Thyroid gland (tissue), 4 donors: ENCODE measurements around the gene PRKCA. TPM values are rescaled to one million over a fixed set of nuclear protein-coding genes. Genes with fewer than 3 reads are reported as not detected.

ENCODE experiments used
- DNase-seq, 2 donors: peaks; one replicate each; pipeline ENCODE4 v3.0.0-alpha.2; 2019
- H3K27ac ChIP-seq, 3 donors: fragments of 200-600 bp; sonication (generic); 1 replicate in 2 of 3; 2 replicates in 1 of 3; pipeline ENCODE4 v1.5.1; 2016 to 2019; ENCODE audit warnings: mild to moderate bottlenecking in 1 of 3, moderate library complexity in 1 of 3
- H3K27me3 ChIP-seq: fragments of 200-600 bp; sonication (generic); one replicate; pipeline ENCODE4 v1.5.1; 2019
- H3K36me3 ChIP-seq, 2 donors: fragments of 200-600 bp; sonication (generic); one replicate each; pipeline ENCODE4 v1.5.1; 2016 to 2019
- H3K4me1 ChIP-seq, 2 donors: fragments of 200-600 bp; sonication (generic); one replicate each; pipeline ENCODE4 v1.5.1; 2017 to 2019
- H3K4me3 ChIP-seq, 3 donors: fragments of 200-600 bp; sonication (generic); replicated peaks in 1 of 3; 1 replicate in 2 of 3; 2 replicates in 1 of 3; pipeline ENCODE4 v1.5.1; 2016; ENCODE audit warnings: mild to moderate bottlenecking in 1 of 3
- H3K9me3 ChIP-seq: fragments of 200-600 bp; sonication (generic); one replicate; pipeline ENCODE4 v1.5.1; 2017
- POLR2A ChIP-seq, 2 donors: fragments of 450-650 bp; IDR thresholded peaks; one replicate each; pipeline ENCODE4 v1.6.1; 2017; ENCODE audit warnings: antibody characterized with exemption in 2 of 2, mild to moderate bottlenecking in 2 of 2, moderate library complexity in 1 of 2
- WGBS, 2 donors: methylation state at CpG; one replicate each; pipeline ENCODE4 v1.1.5; 2017; 5-methylcytosine and 5-hydroxymethylcytosine counted together
- intact Hi-C: fragments of 100-400 bp; cut with DNase I; formaldehyde crosslinking; loops from one replicate; pipeline ENCODE4 v1.15.1; 2023
- total RNA-seq, 4 donors: library from RNA; depleted of rRNA; stranded (reverse); fragments of >200 nt; gene quantifications; one replicate each; pipeline ENCODE4 v1.2.3, GENCODE V29; 2016
- TF ChIP-seq, protein P1 (sequence below), 6 experiments: fragments of 200-600 bp in 3 of 6; fragments of 450-650 bp in 3 of 6; sonication (generic) in 3 of 6; IDR thresholded peaks; one replicate each; pipeline ENCODE4 v1.5.1; 2016 to 2019; ENCODE audit warnings: antibody characterized with exemption in 6 of 6, mild to moderate bottlenecking in 2 of 6, inconsistent platforms in 1 of 6, moderate library complexity in 1 of 6

PRKCA gene
- total RNA-seq, 4 donors from 2014 or later, result 6.7 to 24.2 (median 15.3) TPM

GRCh38 chr17:66364508-66364907 is 62.1 kb downstream of the PRKCA start:
- no peaks in the 10 kb centered on the region for H3K36me3 ChIP-seq
- no peak overlapping the region for H3K4me3 ChIP-seq
- TF ChIP-seq, protein P1, sequence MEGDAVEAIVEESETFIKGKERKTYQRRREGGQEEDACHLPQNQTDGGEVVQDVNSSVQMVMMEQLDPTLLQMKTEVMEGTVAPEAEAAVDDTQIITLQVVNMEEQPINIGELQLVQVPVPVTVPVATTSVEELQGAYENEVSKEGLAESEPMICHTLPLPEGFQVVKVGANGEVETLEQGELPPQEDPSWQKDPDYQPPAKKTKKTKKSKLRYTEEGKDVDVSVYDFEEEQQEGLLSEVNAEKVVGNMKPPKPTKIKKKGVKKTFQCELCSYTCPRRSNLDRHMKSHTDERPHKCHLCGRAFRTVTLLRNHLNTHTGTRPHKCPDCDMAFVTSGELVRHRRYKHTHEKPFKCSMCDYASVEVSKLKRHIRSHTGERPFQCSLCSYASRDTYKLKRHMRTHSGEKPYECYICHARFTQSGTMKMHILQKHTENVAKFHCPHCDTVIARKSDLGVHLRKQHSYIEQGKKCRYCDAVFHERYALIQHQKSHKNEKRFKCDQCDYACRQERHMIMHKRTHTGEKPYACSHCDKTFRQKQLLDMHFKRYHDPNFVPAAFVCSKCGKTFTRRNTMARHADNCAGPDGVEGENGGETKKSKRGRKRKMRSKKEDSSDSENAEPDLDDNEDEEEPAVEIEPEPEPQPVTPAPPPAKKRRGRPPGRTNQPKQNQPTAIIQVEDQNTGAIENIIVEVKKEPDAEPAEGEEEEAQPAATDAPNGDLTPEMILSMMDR (IDR thresholded peaks at IDR 0.05), result no peak
- no peak for TF ChIP-seq POLR2A (IDR thresholded peaks at IDR 0.05)
- no peak overlapping the region for H3K27ac ChIP-seq
- intact Hi-C loops, result no loop called here
- H3K4me1 ChIP-seq, result peaks cover 7 to 8% of the 10 kb centered on the region in 2 donors
- no peaks in the 10 kb centered on the region for H3K27me3 ChIP-seq
- WGBS, 2 donors, result 91 to 94% methylated on average over 10 of the region's 10 CpGs
- no peak for DNase-seq
- H3K9me3 ChIP-seq, result no peaks in the 10 kb centered on the region

GRCh38 chr17:66364990-66365490 is 62.6 kb downstream of the PRKCA start:
- 51 to 56% methylated on average over 4 of the region's 4 CpGs for WGBS, 2 donors
- Histone ChIP-seq H3K36me3 (no peaks in the 10 kb centered on the region), H3K9me3 (no peaks in the 10 kb centered on the region), H3K27ac (no peak overlapping the region), H3K27me3 (no peaks in the 10 kb centered on the region), H3K4me3 (no peak overlapping the region), H3K4me1 (peaks cover 7 to 8% of the 10 kb centered on the region in 2 donors)
- intact Hi-C loops, result no loop called here
- no peak for DNase-seq
- TF ChIP-seq, protein P1 (IDR thresholded peaks at IDR 0.05), result no peak
- no peak for TF ChIP-seq POLR2A (IDR thresholded peaks at IDR 0.05)

GRCh38 chr17:66365903-66366302 is 63.5 kb downstream of the PRKCA start:
- Histone ChIP-seq H3K4me1 (peaks cover 7 to 8% of the 10 kb centered on the region in 2 donors), H3K9me3 (no peaks in the 10 kb centered on the region), H3K27me3 (no peaks in the 10 kb centered on the region), H3K36me3 (no peaks in the 10 kb centered on the region), H3K27ac (no peak overlapping the region), H3K4me3 (no peak overlapping the region)
- intact Hi-C loops, result no loop called here
- WGBS, 2 donors, result 88 to 92% methylated on average over 2 of the region's 2 CpGs
- TF ChIP-seq, protein P1 (IDR thresholded peaks at IDR 0.05), result no peak
- no peak for TF ChIP-seq POLR2A (IDR thresholded peaks at IDR 0.05)
- no peak for DNase-seq

GRCh38 chr17:66367107-66367506 is 64.7 kb downstream of the PRKCA start:
- peak; percentile 68 to 79 for DNase-seq
- Histone ChIP-seq H3K27me3 (no peaks in the 10 kb centered on the region), H3K9me3 (no peaks in the 10 kb centered on the region), H3K36me3 (no peaks in the 10 kb centered on the region), H3K4me3 (no peak overlapping the region), H3K27ac (no peak overlapping the region), H3K4me1 (peaks cover 7 to 13% of the 10 kb centered on the region in 2 donors)
- TF ChIP-seq POLR2A (IDR thresholded peaks at IDR 0.05), result no peak
- TF ChIP-seq, protein P1 (IDR thresholded peaks at IDR 0.05), result no peak
- intact Hi-C loops, result no loop called here
- WGBS, 2 donors, result 32 to 48% methylated on average over 2 of the region's 2 CpGs

DNA sequence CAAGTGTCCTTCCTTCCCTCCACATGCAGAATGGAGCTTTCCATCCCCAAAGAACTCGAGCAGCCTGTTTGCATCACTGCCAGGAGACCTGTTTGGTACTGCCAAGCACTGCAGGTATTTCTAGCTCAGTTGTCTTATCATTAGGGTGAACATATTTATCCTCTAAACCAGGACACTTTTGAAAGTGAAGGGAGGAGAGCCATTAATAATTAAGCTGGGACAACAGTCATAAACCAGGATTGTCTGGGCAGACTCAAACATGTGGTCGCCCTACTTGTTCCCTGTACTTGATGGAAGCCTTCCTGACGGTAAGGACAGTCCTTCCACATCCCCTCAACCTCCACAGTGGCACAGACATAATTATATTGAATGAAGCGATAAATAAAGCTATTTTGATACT is 67.4 kb downstream of the PRKCA start:
- Histone ChIP-seq H3K4me3 (no peak overlapping the region), H3K4me1 (peaks cover 7 to 18% of the 10 kb centered on the region in 2 donors), H3K36me3 (no peaks in the 10 kb centered on the region), H3K27ac (no peak overlapping the region), H3K27me3 (no peaks in the 10 kb centered on the region), H3K9me3 (no peaks in the 10 kb centered on the region)
- TF ChIP-seq POLR2A (IDR thresholded peaks at IDR 0.05), result no peak
- TF ChIP-seq, protein P1 (IDR thresholded peaks at IDR 0.05), result no peak
- DNase-seq, result no peak
- 94 to 97% methylated on average over 4 of the region's 4 CpGs for WGBS, 2 donors
- intact Hi-C loops, result no loop called here
